ENCODE data around the gene FGD4.

FGD4 gene

DNA sequence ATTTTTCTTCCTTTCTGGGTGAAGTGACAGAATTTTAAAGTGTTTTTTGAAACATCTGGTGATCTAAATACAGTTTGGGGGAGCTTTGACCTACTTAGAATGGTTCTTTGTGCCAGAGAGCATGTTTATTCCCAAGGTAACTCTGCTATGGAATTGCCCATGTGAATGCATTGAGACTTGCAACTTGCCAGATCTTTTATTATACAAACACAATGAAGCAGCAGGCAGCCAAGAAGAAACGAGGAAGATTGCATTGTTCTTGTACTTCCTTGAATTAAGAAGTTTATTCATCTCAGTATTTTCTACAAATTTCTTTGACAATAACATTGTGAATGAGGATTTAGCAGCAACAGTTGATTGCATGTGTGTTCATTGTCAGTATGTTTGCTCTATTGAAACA lies 55.5 kb downstream of the FGD4 start:
- no peak for DNase-seq (ENCODE audit: low read depth in 2 of 2, low spot score in 1 of 2)

DNA sequence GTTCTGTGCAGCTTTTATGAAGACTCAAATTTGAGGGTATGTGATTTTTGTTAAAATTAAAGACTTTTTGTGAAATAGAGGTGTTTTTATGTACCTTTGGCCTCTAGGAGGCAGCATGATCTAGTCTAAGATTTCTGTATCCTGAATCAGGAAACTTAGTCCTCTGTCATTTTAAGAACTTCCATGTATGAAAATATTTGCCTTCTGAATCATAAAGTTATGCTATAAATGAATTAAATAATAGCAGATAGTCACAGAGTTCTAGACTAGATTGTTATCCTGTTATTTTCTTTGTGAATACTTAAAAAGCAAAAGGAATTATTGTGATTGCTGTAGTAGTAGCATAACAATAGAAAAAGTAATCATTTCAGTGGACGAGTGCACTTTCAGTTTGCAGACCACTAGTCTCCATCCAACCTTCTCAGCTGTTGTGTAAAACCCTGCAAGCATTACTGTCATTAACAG lies 56.3 kb downstream of the FGD4 start:
- DNase-seq (ENCODE audit: low read depth in 2 of 2, low spot score in 1 of 2): no peak

DNA sequence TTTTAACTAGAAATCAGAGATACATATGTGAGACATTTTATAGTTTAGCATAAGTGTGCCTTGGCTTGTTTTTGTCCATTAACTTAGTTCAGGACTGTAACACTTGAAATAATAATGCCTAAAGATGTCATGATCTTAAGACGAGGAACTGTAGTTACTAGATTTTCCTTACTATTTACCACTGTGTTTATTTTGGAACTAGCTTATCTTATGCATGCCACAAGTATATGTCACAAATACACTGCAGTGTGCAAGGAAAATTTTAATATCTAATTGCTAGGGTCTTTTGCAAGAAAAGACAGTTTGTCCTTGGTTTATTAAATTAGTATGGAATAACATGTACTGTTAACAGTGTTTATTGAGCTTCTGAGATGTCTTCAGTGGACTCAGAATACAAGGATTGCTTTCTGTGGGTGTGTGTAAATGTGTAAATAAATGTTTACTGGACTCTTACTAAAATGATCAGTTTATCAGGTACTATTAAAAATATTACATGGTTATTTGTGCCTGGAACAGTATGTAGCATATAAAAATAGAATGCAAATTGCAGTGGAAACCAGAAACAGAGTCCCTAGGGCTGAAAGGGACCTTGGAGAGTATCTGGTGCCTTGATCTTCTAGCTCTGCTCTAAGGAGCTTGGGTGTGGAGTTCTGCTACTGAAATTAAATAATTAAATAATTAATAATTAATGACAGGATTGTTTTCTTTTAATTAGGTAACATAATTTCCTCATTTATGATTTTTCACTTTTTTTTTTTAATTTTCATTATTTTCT lies 58.1 kb downstream of the FGD4 start:
- no peak for DNase-seq (ENCODE audit: low read depth in 2 of 2, low spot score in 1 of 2)

DNA sequence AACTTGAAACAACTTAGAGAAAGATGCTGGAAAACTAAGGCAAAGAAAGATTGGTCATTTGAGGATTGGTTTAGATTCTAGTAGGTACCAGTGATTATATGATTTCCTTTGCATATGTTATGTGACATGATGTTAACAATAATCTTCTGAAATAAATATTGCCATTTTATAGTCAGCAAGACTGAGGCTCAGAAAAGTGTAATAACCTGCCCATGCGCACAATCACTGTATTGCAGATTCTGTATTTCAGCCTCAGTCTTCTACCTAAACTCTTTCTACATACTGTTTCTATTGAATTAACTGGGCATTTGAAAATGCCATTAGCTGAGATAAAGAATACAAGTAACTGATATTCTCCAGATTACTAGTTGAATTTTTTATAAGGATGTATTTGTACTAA lies 61.3 kb downstream of the FGD4 start:
- no peak for DNase-seq (ENCODE audit: low read depth in 2 of 2, low spot score in 1 of 2)

DNA sequence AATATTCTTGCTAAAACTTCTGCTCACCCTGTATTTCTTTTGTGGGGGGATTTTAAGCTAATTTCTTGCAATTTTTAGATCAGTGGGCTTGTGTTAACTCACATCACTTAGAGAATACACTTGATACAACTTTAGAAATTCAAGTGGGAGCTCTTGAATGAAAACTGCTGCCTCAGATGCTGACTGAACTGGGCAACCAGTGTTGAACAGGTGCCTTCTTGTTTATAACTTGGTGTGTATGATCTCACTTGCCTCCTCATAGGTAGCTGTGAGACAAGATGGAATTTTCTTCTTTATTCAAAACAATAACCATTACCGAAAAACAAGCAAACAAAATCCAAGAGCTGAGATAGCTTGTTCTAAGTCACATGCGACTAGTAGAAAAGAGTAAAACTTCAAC lies 63.5 kb downstream of the FGD4 start:
- no peak for DNase-seq (ENCODE audit: low read depth in 2 of 2, low spot score in 1 of 2)

DNA sequence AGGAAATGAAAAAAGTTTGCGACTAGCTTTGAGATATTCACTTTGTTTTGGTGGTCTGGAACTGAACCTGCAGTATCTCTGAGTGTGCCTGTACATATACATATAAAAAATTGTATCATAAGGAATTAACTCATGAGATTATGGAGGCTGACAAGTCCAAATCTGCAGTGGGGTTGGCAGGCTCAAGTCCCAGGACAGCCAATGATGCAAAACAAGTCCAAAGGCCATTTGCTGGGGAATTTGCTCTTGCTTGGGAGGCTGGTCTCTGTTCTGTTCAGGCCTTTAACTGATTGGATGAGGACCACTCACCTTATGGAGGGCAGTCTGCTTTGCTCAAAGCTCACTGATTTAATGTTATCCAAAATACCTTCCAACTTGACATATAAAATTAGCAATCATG lies 66.8 kb downstream of the FGD4 start:
- DNase-seq (ENCODE audit: low read depth in 2 of 2, low spot score in 1 of 2): no peak

DNA sequence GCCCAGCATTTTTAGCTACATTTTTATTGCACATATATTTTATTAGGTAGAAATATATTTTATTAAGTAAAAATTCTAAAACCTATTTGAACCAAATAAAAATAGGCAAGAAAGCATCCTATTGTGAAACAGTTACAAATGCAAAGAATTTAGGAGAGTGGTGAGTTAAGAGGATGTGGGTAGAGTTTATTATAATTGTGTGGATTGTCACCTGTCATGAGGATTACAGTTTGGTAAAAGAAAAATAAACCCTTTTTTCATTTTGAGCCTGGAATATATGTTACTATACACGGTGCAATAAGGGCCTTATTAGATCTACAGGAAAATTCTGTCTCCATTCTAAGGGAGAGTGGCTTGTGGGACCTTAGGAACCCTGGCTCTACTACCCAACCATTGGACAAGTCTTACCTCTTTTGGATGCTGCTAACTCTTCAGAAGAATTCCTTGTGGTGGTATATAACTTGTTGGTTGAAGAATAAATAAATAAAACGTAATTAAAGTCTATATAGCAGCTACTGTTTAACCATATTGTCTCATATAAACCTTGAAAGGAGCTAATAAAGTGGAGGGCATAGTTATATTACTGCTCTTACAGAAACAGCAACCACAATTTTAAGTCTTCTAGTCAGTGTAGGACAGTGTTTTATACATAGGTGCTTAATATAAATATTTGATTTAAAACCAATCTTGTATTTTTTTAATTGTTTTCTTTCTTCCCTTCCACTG lies 67.8 kb downstream of the FGD4 start:
- DNase-seq (ENCODE audit: low read depth in 2 of 2, low spot score in 1 of 2): no peak

DNA sequence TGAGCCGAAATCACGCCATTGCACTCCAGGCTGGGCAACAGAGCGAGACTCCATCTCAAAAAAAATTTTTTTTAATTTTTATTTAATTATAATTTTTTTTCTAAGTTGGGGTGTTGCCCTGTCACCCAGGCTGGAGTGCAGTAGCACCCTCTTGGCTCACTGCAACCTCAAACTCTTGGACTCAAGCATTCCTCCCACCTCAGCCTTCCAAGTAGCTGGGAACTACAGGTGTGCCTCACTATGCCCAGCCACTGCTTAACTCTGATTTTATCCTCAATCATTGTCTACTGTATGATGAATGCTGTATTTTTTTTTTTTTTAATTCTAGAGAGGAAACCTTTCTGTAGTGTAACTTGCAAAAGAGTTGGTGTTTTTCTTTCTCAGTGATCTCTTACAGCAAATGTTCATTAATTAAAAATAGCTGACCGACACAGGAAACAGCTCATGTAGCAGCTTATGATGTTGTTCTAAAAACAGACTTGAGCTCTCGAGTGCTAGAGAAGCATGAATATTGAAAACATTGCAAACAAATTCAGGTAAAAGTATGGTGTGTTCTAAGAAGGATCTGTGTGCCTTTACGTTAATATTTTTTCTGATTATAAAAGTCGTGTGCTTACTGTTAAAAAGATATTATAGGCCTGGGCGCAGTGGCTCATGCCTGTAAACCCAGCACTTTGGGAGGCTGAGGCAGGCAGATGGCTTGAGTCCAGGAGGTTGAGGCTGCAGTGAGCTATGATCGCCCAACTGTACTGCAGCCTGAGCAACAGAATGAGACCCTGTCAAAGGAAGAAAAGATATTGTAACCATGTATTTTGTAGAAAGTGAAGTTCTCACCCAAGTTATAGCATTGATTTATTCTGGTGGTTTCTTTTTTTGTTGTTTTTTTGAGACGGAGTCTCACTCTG lies 68.9 kb downstream of the FGD4 start:
- no peak for DNase-seq (ENCODE audit: low read depth in 2 of 2, low spot score in 1 of 2)

DNA sequence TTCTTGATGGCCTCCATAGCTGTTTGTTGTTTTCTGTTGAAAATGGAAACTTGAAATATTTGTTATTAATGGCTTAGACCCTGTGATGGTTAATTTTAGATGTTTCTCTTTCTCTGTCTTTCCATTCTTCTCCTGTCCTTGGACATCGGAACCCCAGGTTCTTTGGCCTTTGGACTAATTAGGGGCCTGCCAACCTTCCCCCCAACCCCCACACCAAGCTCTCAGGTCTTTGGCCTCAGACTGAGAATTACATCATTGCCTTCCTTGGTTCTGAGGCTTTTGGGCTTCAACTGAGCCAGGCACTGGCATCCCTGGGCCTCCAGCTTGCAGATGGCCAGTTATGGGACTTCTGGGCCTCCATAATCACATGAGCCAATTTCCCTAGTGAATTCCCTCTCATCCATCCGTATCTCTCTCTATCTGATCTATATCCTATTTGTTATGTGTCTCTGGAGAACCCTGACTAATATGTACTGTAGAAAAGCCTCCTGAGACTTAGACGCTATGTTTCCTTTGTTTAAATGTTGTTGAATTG lies 71.6 kb downstream of the FGD4 start:
- no peak for DNase-seq (ENCODE audit: low read depth in 2 of 2, low spot score in 1 of 2)

DNA sequence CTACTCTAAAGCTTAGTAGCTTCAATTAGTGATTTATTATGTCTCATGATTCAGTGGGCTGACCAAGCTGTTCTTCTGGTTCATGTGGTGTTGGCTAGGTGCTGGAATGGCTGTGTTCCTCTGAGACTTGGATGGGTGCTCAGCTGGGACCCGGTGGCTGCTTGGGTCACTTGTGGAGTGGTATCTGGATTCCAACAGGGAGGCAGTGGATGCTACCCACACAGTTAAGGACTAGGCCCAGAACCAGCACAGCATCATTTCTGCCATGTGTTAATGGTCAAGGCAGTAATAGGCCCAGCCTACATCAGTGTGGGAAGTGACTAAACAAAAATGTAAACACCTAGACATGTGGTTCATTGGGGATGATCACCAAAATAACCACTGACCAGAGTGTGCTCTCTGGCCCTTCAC lies 72.2 kb downstream of the FGD4 start:
- DNase-seq (ENCODE audit: low read depth in 2 of 2, low spot score in 1 of 2): no peak

DNA sequence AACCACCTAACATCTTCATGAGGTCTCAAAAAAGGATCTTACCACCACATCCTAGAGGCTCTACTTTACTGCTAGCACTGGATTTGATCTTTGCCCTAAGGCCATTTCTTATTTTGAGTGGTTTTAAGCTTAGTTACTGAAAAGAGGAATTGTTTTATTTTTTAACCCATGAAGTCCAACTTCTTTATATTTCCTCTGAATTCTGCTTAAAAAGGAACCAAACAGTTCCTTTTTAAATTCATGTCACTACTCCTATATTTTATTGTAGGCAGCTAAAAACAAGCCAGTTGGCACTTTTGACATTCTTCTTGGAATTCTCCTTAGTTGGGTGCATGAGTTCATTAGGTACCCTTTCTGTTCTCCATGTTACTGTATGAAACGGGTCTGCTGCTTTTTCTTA lies 76.4 kb downstream of the FGD4 start:
- no peak for DNase-seq (ENCODE audit: low read depth in 2 of 2, low spot score in 1 of 2)

DNA sequence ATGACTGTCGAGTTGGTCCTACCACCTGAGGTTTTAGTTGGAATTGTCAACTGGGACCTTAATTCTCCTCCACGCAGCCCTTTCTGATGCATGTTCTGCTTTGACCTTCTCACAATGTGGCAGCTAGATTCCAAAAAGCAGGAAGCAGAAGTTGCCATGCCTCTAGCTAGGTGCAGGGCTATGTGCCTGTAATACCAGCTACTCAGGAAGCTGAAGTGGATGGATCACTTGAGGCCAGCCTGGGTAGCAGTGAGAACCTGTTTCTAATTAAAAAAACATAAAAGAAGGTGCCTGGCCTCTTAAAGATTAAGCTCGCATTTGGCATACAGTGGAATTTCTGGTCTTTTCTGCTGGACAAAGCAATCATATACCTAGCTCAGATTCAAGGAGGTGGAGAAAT lies 77.1 kb downstream of the FGD4 start:
- no peak for DNase-seq (ENCODE audit: low read depth in 2 of 2, low spot score in 1 of 2)

DNA sequence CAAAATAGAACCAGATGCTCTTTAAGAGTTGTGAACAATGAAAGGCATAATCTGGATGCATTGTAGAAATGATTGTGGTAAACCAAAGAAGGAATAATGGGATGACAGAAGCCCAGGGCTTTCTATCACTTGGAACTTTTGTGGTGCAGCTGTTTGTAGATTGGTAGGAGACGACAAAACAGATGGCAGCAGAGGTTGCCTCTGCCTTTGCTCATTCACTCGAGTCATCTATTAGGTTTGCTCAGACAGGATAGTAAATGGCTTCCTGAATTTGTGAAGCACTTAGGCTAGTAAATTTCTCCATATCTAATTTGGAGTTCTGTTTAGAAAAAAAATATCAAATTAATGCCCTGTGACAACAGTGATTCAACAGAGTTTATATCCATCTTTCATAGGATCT lies 78.4 kb downstream of the FGD4 start:
- no peak for DNase-seq (ENCODE audit: low read depth in 2 of 2, low spot score in 1 of 2)

DNA sequence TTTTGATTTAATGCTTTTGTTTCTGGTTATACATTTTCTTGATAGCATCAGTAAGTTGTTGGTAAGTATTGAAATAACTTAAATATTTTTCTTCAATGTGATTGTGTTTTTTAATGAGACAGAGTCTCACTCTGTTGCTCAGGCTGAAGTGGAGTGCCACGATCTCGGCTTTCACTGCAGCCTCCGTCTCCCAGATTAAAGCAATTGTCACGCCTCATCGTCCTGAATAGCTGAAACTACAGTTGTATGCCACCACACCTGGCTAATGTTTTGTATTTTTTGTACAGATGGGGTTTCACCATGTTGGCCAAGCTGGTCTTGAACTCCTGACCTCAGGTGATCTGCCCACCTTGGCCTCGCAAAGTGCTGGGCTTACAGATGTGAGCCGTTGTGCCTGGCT lies 78.8 kb downstream of the FGD4 start:
- no peak for DNase-seq (ENCODE audit: low read depth in 2 of 2, low spot score in 1 of 2)

DNA sequence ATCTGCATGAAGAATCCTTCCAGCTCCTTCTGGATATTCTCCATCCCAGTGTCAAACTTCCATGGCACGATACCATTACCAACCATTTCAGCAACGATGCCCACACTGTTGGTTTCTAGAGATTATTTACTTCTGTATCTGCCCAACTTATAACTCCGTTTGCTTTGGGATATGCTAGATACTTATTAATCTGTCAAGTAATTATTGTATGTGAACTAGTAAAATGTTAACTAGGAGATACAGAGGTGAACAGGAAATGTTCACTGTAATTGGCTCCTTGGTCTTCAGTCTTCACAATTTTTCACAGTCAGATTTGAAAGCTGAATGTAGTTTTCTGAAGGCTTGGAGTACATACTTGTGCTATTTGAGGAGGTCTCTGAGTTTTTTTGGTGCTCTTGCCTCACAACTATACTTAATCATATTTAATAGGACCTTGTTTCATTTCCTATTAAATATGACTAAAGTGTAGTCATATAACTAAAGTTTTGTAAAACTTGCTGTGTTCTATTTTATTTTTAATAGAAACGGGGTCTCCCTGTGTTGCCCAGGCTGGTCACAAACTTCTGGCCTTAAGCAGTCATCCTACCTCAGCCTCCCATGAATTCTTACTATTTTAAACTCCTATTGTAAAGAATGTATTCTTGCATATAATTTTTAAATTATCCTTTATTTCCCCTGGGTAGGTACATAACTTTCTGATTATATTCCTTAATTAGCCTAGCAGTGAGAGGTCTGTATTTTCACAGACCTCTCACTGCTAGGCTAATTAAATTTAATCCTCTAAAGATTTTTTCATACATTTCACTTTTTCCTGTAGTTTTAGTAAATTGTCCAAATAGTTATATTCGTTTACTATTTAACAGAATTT lies 79.7 kb downstream of the FGD4 start:
- no peak for DNase-seq (ENCODE audit: low read depth in 2 of 2, low spot score in 1 of 2)

DNA sequence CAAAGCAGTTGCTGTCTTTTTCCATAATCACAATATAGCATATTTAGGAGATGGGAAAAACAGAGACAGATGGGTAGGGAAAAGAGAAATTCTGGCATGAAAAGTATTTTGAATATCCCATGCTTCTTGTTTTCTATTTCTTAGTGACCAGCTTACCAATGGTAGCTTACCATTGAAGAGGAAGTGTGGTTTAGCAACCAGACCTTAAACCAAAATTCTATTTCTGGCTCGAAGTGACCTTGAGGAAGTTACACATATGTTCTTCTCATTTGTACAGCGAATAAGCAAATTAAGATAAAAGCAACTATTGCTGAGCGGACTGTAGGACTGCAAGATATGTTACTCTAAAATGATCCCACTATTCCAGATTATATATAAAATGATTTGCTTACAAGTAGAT lies 82.9 kb downstream of the FGD4 start:
- DNase-seq (ENCODE audit: low read depth in 2 of 2, low spot score in 1 of 2): no peak

DNA sequence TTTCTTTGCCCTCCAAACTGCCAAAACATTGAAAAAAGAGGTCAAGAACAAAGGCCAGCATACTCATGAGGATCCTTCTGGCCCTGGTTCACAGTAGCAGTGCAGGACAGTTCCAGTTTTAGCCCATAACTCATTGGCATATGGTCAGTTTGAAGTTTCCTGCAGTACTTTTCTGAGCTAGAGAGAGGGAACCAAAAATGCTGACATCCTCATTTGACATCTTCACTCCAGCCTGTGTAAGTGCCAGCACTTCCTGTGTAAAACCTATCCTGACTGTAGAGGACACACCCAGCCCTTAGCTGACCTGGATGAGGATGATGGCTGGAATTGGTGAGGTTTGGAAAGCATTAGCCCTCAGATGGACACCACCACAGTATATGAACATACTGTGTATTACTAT lies 84.1 kb downstream of the FGD4 start:
- no peak for DNase-seq (ENCODE audit: low read depth in 2 of 2, low spot score in 1 of 2)

DNA sequence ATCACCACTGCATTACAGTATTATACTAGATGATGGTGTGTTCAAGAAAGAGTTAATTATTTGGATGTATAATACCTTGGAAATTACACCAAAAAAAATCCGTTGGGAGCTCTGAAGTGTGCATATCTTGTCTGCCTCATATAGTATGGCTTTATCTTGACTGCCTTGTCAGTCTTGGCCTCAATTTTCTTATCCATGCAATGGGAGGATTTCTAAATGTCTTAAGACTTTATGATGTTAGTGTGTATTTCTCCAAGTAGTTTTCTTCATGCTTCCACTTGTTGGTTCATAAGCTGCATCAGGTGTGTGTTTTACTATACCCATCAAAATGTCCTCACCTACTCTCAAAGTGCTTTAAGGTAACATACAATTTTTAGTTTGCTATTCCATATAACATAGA lies 84.6 kb downstream of the FGD4 start:
- no peak for DNase-seq (ENCODE audit: low read depth in 2 of 2, low spot score in 1 of 2)

DNA sequence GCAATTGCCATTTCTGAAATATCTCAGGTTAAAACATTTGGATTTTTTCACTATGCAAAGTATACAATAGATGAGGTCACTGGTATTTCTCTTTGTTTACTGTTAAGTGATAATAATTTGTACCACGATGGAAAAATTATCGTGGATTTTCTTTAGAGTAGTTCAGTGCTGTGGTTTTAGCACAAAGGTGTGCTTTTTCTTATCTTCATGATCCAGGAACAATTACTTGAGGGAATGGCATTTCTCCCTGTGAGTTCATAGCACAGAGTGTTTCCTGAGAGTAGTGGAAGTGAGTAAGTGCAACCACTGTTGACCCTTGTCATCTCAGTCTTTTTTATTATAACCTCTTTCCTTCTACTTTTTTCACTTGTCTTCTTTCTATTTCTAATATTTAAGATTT lies 86.8 kb downstream of the FGD4 start:
- no peak for DNase-seq (ENCODE audit: low read depth in 2 of 2, low spot score in 1 of 2)

DNA sequence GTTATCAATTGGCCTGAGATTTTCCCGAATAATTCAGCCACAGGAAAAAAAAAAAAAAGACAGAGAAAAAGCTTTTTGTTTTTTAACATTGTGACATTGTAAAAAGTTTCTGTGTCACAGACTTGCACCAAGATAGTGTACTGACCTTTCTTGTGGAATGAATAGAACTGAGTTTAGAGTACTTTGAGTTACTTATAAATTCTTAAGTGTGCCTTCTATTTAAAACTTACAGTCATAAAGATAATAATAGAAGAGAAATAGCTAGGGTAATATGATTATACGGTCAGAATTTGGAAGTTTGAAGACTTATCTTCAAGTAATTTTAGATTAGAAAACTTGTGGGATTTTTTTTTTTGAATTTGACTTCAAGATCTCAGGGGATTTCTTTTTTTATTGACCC lies 88.8 kb downstream of the FGD4 start:
- no peak for DNase-seq (ENCODE audit: low read depth in 2 of 2, low spot score in 1 of 2)

DNA sequence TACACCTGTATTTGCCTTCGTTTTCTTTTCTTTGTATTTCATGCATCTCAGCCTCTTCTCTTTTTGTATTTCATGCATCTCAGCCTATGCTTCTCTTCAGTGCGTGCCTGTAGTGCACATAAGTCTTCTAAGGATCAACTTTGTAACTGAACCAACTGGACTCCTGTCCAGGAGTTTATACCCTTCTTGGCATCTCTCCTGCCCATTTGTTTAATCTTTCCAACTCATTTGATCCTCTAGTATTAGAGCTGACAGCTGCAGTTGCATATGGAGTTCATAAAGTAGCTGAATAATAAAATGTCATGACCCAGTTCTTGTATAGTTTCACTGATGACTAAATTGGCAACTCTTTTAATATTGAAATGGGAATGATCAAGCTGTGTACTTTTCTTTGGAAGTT lies 89.7 kb downstream of the FGD4 start:
- no peak for DNase-seq (ENCODE audit: low read depth in 2 of 2, low spot score in 1 of 2)

Measured in stimulated activated CD8-positive, alpha-beta memory T cell treated with anti-CD3 and anti-CD28 coated beads, Interleukin-4, amount 100 ng/mL, for 1 hour (primary cell).